Neural cell (in vitro differentiated cells): ENCODE results near the gene SMIM43. TPM values are rescaled to one million over a fixed set of nuclear protein-coding genes. Genes with fewer than 3 reads are reported as not detected.

Experiments
- H2AFZ ChIP-seq: fragments of 200-600, 300-800 bp; sonication (generic), shearing (Covaris generic); 2 replicates; pipeline ENCODE4 v1.6.0; 2014; ENCODE audit warnings: low read depth, mild to moderate bottlenecking, antibody characterized with exemption, low read length, moderate library complexity
- H3F3A ChIP-seq: fragments of 200-600 bp; shearing (Covaris generic); 2 replicates; pipeline ENCODE4 v1.6.1; 2016; ENCODE audit warnings: mild to moderate bottlenecking, moderate library complexity, mixed read lengths, antibody characterized with exemption, low read length; ENCODE audit not compliant: insufficient read depth, poor library complexity, severe bottlenecking
- H3K27ac ChIP-seq: fragments of 200-600, 300-800 bp; sonication (generic), shearing (Covaris generic); 2 replicates; pipeline ENCODE4 v1.5.1; 2014; ENCODE audit warnings: mild to moderate bottlenecking, low read length, moderate library complexity
- H3K27me3 ChIP-seq: fragments of 300-800, 200-600 bp; sonication (generic), shearing (Covaris generic); 2 replicates; pipeline ENCODE4 v1.6.0; 2014; ENCODE audit warnings: mild to moderate bottlenecking, low read depth, low read length, moderate library complexity; ENCODE audit not compliant: insufficient read depth
- H3K36me3 ChIP-seq: fragments of 300-800, 200-600 bp; sonication (generic), shearing (Covaris generic); 2 replicates; pipeline ENCODE4 v1.5.1; 2014; ENCODE audit warnings: mild to moderate bottlenecking, antibody characterized with exemption, low read length, moderate library complexity; ENCODE audit not compliant: insufficient read depth
- H3K4me2 ChIP-seq: fragments of 300-800, 200-600 bp; sonication (generic), shearing (Covaris generic); 2 replicates; pipeline ENCODE4 v1.6.0; 2014; ENCODE audit warnings: mild to moderate bottlenecking, low read length
- H3K4me3 ChIP-seq: fragments of 300-800, 200-600 bp; sonication (generic), shearing (Covaris generic); 2 replicates; pipeline ENCODE4 v1.5.1; 2014; ENCODE audit warnings: mild to moderate bottlenecking, low read length, moderate library complexity
- H3K79me2 ChIP-seq: fragments of 200-600 bp; shearing (Covaris generic); replicated peaks from 2 replicates; pipeline ENCODE4 v1.6.0; 2014; ENCODE audit warnings: mild to moderate bottlenecking, low read length, moderate library complexity; ENCODE audit not compliant: insufficient read depth
- H3K9ac ChIP-seq: fragments of 300-800, 200-600 bp; sonication (generic), shearing (Covaris generic); 2 replicates; pipeline ENCODE4 v1.6.1; 2016; ENCODE audit warnings: mild to moderate bottlenecking, low read length, mixed read lengths
- H3K9me2 ChIP-seq: fragments of 200-600 bp; shearing (Covaris generic); 2 replicates; pipeline ENCODE4 v1.6.1; 2016; ENCODE audit warnings: mild to moderate bottlenecking, low read length, mixed read lengths; ENCODE audit not compliant: insufficient read depth
- H3K9me3 ChIP-seq: fragments of 200-600, 300-800 bp; sonication (generic), shearing (Covaris generic); 2 replicates; pipeline ENCODE4 v1.6.1; 2016; ENCODE audit warnings: mild to moderate bottlenecking, mixed run types, low read length, moderate library complexity, mixed read lengths
- H4K20me1 ChIP-seq: fragments of 200-600 bp; shearing (Covaris generic); 2 replicates; pipeline ENCODE4 v1.6.1; 2016; ENCODE audit warnings: mild to moderate bottlenecking, mixed run types; ENCODE audit not compliant: insufficient read depth
- EP300 ChIP-seq: fragments of 450-650 bp; conservative IDR thresholded peaks from 2 replicates; pipeline ENCODE4 v1.6.1; 2014; ENCODE audit warnings: antibody characterized with exemption, mild to moderate bottlenecking, moderate library complexity; ENCODE audit not compliant: poor library complexity, severe bottlenecking
- EZH2 ChIP-seq: fragments of 200-600, 300-800 bp; shearing (Covaris generic), sonication (generic); IDR thresholded peaks from 2 replicates; pipeline ENCODE4 v1.6.1; 2014; ENCODE audit warnings: antibody characterized with exemption, low read length, borderline replicate concordance, mild to moderate bottlenecking; ENCODE audit not compliant: insufficient read depth, poor library complexity, severe bottlenecking
- MXI1 ChIP-seq: fragments of 450-650 bp; conservative IDR thresholded peaks from 2 replicates; pipeline ENCODE4 v1.6.1; 2014; ENCODE audit warnings: antibody characterized with exemption, mild to moderate bottlenecking; ENCODE audit not compliant: poor library complexity, severe bottlenecking
- POLR2AphosphoS5 ChIP-seq: IDR thresholded peaks from 2 replicates; pipeline ENCODE4 v1.6.1; 2012
- RAD21 ChIP-seq: fragments of 450-650 bp; conservative IDR thresholded peaks from 2 replicates; pipeline ENCODE4 v1.6.1; 2014; ENCODE audit warnings: antibody characterized with exemption, mild to moderate bottlenecking, moderate library complexity
- SMC3 ChIP-seq: fragments of 450-650 bp; conservative IDR thresholded peaks from 2 replicates; pipeline ENCODE4 v1.6.1; 2014; ENCODE audit warnings: antibody characterized with exemption, mild to moderate bottlenecking, moderate library complexity; ENCODE audit not compliant: poor library complexity
- TAF1 ChIP-seq: IDR thresholded peaks from 2 replicates; pipeline ENCODE4 v1.6.1; 2012; ENCODE audit warnings: low read depth
- polyA plus RNA-seq: library from polyadenylated mRNA; depleted of rRNA; stranded (reverse); fragments of >200 nt; gene quantifications from 2 replicates; pipeline ENCODE4 v1.2.3, GENCODE V29; 2014
- TF ChIP-seq, protein P1 (sequence below): fragments of 450-650 bp; IDR thresholded peaks from 2 replicates; pipeline ENCODE4 v1.5.1; 2014; ENCODE audit warnings: antibody characterized with exemption, mild to moderate bottlenecking, moderate library complexity; ENCODE audit not compliant: poor library complexity, severe bottlenecking
- TF ChIP-seq, protein P2 (sequence below): IDR thresholded peaks from 2 replicates; pipeline ENCODE4 v1.6.1; 2012; ENCODE audit warnings: borderline replicate concordance

SMIM43 gene
- polyA plus RNA-seq, 1 donor from 2014 or later: 0.17 TPM

DNA sequence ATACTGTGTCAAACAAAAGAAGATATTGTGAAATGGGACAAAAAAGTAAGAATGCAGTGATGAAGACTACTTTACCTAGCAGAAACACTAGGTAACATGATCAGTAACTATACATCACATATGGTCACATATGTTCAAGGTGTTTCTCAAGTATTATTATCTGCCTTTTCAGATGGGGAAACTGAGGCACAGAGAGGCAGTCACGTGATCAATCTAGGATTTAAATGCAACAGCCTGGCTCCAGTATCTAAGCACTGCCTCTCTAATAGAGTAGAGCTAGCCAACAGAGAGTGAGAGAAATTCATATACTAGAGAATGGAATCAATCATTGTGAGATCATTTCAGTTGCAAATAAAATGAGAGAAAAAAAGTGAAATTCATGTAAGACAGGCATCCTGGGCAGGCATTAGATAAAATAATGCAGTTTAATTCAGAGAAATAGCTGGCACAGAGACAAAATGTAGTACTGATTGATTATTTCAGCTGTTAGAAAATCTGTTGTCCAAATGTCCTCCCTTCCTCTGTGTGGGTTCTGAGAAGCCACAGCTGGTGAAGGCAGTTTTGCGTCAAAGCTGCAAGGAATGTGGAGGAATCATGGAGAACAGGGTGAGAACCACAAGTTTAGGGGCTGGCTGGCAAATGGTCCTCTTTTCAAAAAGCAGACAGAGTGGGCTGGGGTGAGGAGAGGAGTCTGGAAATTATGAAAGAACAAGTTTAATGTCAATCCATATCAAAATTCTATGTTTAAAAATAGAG lies 26.0 kb downstream of the SMIM43 start:
- Histone ChIP-seq H3F3A (no peaks in the 10 kb centered on the region), H3K9ac (no peak overlapping the region), H3K4me2 (no peak overlapping the region), H3K27ac (no peak overlapping the region), H3K27me3 (no peaks in the 10 kb centered on the region), H3K4me3 (no peak overlapping the region), H2AFZ (no peak overlapping the region), H3K9me2 (no peaks in the 10 kb centered on the region), H3K9me3 (no peaks in the 10 kb centered on the region), H3K79me2 (no peaks in the 10 kb centered on the region), H3K36me3 (no peaks in the 10 kb centered on the region), H4K20me1 (no peaks in the 10 kb centered on the region)
- TF ChIP-seq, protein P1, sequence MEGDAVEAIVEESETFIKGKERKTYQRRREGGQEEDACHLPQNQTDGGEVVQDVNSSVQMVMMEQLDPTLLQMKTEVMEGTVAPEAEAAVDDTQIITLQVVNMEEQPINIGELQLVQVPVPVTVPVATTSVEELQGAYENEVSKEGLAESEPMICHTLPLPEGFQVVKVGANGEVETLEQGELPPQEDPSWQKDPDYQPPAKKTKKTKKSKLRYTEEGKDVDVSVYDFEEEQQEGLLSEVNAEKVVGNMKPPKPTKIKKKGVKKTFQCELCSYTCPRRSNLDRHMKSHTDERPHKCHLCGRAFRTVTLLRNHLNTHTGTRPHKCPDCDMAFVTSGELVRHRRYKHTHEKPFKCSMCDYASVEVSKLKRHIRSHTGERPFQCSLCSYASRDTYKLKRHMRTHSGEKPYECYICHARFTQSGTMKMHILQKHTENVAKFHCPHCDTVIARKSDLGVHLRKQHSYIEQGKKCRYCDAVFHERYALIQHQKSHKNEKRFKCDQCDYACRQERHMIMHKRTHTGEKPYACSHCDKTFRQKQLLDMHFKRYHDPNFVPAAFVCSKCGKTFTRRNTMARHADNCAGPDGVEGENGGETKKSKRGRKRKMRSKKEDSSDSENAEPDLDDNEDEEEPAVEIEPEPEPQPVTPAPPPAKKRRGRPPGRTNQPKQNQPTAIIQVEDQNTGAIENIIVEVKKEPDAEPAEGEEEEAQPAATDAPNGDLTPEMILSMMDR: no peak
- TF ChIP-seq MXI1 (no peak), EP300 (no peak), TAF1 (no peak), SMC3 (no peak), RAD21 (no peak), EZH2 (no peak), POLR2AphosphoS5 (no peak)
- TF ChIP-seq, protein P2, sequence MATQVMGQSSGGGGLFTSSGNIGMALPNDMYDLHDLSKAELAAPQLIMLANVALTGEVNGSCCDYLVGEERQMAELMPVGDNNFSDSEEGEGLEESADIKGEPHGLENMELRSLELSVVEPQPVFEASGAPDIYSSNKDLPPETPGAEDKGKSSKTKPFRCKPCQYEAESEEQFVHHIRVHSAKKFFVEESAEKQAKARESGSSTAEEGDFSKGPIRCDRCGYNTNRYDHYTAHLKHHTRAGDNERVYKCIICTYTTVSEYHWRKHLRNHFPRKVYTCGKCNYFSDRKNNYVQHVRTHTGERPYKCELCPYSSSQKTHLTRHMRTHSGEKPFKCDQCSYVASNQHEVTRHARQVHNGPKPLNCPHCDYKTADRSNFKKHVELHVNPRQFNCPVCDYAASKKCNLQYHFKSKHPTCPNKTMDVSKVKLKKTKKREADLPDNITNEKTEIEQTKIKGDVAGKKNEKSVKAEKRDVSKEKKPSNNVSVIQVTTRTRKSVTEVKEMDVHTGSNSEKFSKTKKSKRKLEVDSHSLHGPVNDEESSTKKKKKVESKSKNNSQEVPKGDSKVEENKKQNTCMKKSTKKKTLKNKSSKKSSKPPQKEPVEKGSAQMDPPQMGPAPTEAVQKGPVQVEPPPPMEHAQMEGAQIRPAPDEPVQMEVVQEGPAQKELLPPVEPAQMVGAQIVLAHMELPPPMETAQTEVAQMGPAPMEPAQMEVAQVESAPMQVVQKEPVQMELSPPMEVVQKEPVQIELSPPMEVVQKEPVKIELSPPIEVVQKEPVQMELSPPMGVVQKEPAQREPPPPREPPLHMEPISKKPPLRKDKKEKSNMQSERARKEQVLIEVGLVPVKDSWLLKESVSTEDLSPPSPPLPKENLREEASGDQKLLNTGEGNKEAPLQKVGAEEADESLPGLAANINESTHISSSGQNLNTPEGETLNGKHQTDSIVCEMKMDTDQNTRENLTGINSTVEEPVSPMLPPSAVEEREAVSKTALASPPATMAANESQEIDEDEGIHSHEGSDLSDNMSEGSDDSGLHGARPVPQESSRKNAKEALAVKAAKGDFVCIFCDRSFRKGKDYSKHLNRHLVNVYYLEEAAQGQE: no peak

DNA sequence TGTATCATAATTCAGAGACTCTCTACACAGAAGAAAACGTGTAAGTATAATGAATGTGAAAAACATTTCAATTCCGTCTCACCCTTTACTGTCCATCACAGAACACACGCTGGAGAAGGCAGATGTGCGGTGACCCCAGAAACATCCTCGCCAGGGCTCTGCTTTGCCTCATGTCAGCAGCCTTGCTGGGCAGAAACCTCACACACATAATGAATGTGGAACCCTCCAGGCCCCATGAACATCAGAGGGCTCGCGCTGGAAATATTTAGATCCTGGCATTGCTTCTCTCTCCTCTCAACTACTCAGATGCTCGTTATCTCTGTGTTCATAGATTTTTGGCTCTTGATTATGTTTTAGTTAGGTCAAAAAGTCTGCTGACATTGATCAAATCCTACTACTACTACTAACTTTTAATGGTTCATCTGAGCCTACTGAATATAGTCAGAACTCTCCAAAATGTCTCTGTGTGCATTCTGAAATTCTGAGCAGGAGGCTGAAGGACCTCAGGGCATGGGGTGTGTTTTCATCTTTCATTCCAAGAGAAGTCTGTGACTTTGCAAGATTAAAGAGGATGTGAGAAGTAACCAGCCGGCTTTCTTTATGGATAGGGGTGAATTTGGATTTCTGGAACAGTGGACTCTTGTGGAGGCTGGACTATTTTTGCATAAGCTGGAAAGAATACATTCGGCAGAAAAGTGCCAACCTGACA lies 27.0 kb downstream of the SMIM43 start:
- no peak overlapping the region for H2AFZ ChIP-seq
- no peak overlapping the region for H3K4me3 ChIP-seq
- H4K20me1 ChIP-seq: no peaks in the 10 kb centered on the region
- TF ChIP-seq RAD21 (no peak), EZH2 (no peak), MXI1 (no peak), EP300 (no peak), POLR2AphosphoS5 (no peak), SMC3 (no peak), TAF1 (no peak)
- TF ChIP-seq, protein P1: no peak
- TF ChIP-seq, protein P2: no peak
- H3K4me2 ChIP-seq: no peak overlapping the region
- no peaks in the 10 kb centered on the region for H3F3A ChIP-seq
- no peaks in the 10 kb centered on the region for H3K9me2 ChIP-seq
- no peak overlapping the region for H3K9ac ChIP-seq
- no peaks in the 10 kb centered on the region for H3K36me3 ChIP-seq
- no peaks in the 10 kb centered on the region for H3K27me3 ChIP-seq
- no peak overlapping the region for H3K27ac ChIP-seq
- H3K9me3 ChIP-seq: no peaks in the 10 kb centered on the region
- H3K79me2 ChIP-seq: no peaks in the 10 kb centered on the region
